ENCODE data around the gene WDR45B.
"Not testable (repeated sequence)": the region's sequence is repeated elsewhere in the genome, so short reads cannot be mapped to it uniquely, and the experiment has no call there.

WDR45B gene

GRCh38 chr17:82583720-82584234 is 64.5 kb downstream of the WDR45B start:
- H3K4me3 ChIP-seq (ENCODE audit: low read depth, low read length): no peak overlapping the region
- TF ChIP-seq CTCF (conservative IDR thresholded peaks at IDR 0.05; ENCODE audit: low read depth, low read length): no peak
- DNase-seq (ENCODE audit: low read depth): no peak

GRCh38 chr17:82582709-82583108 is 65.5 kb downstream of the WDR45B start:
- H3K4me3 ChIP-seq (ENCODE audit: low read depth, low read length): no peak overlapping the region
- no peak for TF ChIP-seq CTCF (conservative IDR thresholded peaks at IDR 0.05; ENCODE audit: low read depth, low read length)
- DNase-seq (ENCODE audit: low read depth): no peak

GRCh38 chr17:82582213-82582612 is 66.0 kb downstream of the WDR45B start:
- H3K4me3 ChIP-seq (ENCODE audit: low read depth, low read length): no peak overlapping the region
- no peak for TF ChIP-seq CTCF (conservative IDR thresholded peaks at IDR 0.05; ENCODE audit: low read depth, low read length)
- no peak for DNase-seq (ENCODE audit: low read depth)

GRCh38 chr17:82579969-82580368 is 68.3 kb downstream of the WDR45B start:
- not testable (repeated sequence) for H3K4me3 ChIP-seq (ENCODE audit: low read depth, low read length); DNase-seq (ENCODE audit: low read depth)

GRCh38 chr17:82577300-82577699 is 70.9 kb downstream of the WDR45B start:
- no peak overlapping the region for H3K4me3 ChIP-seq (ENCODE audit: low read depth, low read length)
- no peak for TF ChIP-seq CTCF (conservative IDR thresholded peaks at IDR 0.05; ENCODE audit: low read depth, low read length)
- no peak for DNase-seq (ENCODE audit: low read depth)

- DNase-seq (ENCODE audit: low read depth); H3K4me3 ChIP-seq (ENCODE audit: low read depth, low read length): not testable (repeated sequence)
Observed at GRCh38 chr17:82575581-82576221, 72.5 kb downstream of the WDR45B start.

GRCh38 chr17:82574041-82574440 is 74.2 kb downstream of the WDR45B start:
- DNase-seq (ENCODE audit: low read depth): no peak
- no peak for TF ChIP-seq CTCF (conservative IDR thresholded peaks at IDR 0.05; ENCODE audit: low read depth, low read length)
- no peak overlapping the region for H3K4me3 ChIP-seq (ENCODE audit: low read depth, low read length)

- DNase-seq (ENCODE audit: low read depth): no peak
- H3K4me3 ChIP-seq (ENCODE audit: low read depth, low read length): no peak overlapping the region
- no peak for TF ChIP-seq CTCF (conservative IDR thresholded peaks at IDR 0.05; ENCODE audit: low read depth, low read length)
Observed at GRCh38 chr17:82571855-82572254, 76.4 kb downstream of the WDR45B start.

Data from choroid plexus epithelial cell (primary cell).